Measurements from ENCODE around the gene KIT. TPM values are rescaled to one million over a fixed set of nuclear protein-coding genes. Genes with fewer than 3 reads are reported as not detected.

Gene KIT
- total and polyA plus RNA-seq, 2 of the 4 experiments (the other 2 are of a cell fraction), result 3.3 to 5.9 TPM

DNA sequence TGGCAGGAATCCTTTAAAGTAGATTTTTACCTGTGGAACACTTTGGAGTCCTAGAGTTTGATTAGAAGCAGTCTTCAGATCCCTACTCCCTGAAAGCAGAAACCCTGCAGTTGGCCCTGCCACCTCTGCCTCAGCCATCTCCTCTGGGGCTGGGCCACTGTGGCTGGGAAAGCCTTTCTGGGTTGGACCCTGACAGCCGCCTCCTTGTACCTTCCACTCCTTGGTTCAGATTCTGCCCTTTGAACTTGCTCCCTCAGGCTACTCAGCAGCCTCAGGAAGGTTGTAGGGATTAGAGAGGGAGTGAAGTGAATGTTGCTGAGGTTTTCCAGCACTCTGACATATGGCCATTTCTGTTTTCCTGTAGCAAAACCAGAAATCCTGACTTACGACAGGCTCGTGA lies 65.5 kb downstream of the KIT start:
- in situ Hi-C loops (cut with MboI; ENCODE audit: low sequenced_read_pairs), result no loop called here
- no peak for DNase-seq
- no TSS peak for BruUV-seq (replicated peaks)

More for the DNA sequence above, 65.5 kb downstream of the KIT start:
- Histone ChIP-seq H3K56ac (ENCODE audit: extremely low read depth, insufficient read depth, low read length) (no peak overlapping the region), H3K4ac (ENCODE audit: low read depth, low read length) (no peak overlapping the region), H3K23ac (ENCODE audit: low read depth, low read length) (no peak overlapping the region), H3K9me1 (ENCODE audit: insufficient read depth, low read length) (peaks cover 5% of the 10 kb centered on the region), H4K5ac (ENCODE audit: low read depth, low read length) (no peak overlapping the region), H2AK5ac (ENCODE audit: low read depth, low read length) (no peak overlapping the region), H3K4me1 (ENCODE audit: control insufficient read depth, insufficient read depth, low read length) (peaks cover 2% of the 10 kb centered on the region), H4K8ac (ENCODE audit: low read depth in 2 of 2, low read length in 2 of 2) (no peak overlapping the region), H3K14ac (replicated peaks; ENCODE audit: low read depth, low read length) (no peak overlapping the region), H2AK9ac (replicated peaks; ENCODE audit: low read depth, low read length, poor library complexity) (no peak overlapping the region), H3K27ac (ENCODE audit: insufficient read depth, low read length) (no peak overlapping the region), H2BK5ac (ENCODE audit: low read depth, low read length, poor library complexity, severe bottlenecking) (no peak overlapping the region), H3K36me3 (ENCODE audit: control insufficient read depth, insufficient read depth, low read length) (peaks cover 5% of the 10 kb centered on the region), H3K9ac (ENCODE audit: low read depth, low read length) (no peak overlapping the region), H3K4me2 (ENCODE audit: low read depth, low read length) (no peak overlapping the region), H2BK120ac (ENCODE audit: low read depth, low read length) (no peak overlapping the region), H3K9me3 (ENCODE audit: control insufficient read depth, insufficient read depth, low read length) (no peaks in the 10 kb centered on the region), H2AFZ (replicated peaks; ENCODE audit: low read length, poor library complexity) (no peak overlapping the region), H4K91ac (ENCODE audit: insufficient read depth, low read depth, low read length) (no peak overlapping the region), H3K18ac (ENCODE audit: low read depth, low read length) (no peak overlapping the region), H4K20me1 (ENCODE audit: insufficient read depth, low read length) (no peaks in the 10 kb centered on the region), H2BK20ac (ENCODE audit: low read depth, low read length) (no peak overlapping the region), H3K4me3 (ENCODE audit: insufficient read depth, low read depth, low read length) (no peak overlapping the region), H2BK15ac (ENCODE audit: low read depth, low read length) (no peak overlapping the region), H3K27me3 (ENCODE audit: control insufficient read depth, insufficient read depth, low read length) (no peaks in the 10 kb centered on the region), H3K79me1 (ENCODE audit: low read depth in 1 of 2, low read length in 2 of 2) (no peaks in the 10 kb centered on the region)
- ATAC-seq (ENCODE audit: low read depth), result no peak
- TF ChIP-seq, protein P1, sequence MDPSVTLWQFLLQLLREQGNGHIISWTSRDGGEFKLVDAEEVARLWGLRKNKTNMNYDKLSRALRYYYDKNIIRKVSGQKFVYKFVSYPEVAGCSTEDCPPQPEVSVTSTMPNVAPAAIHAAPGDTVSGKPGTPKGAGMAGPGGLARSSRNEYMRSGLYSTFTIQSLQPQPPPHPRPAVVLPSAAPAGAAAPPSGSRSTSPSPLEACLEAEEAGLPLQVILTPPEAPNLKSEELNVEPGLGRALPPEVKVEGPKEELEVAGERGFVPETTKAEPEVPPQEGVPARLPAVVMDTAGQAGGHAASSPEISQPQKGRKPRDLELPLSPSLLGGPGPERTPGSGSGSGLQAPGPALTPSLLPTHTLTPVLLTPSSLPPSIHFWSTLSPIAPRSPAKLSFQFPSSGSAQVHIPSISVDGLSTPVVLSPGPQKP (IDR thresholded peaks at IDR 0.05; ENCODE audit: borderline replicate concordance, low read depth, low read length), result no peak
- TF ChIP-seq MAFK (IDR thresholded peaks at IDR 0.05; ENCODE audit: low read depth, low read length) (no peak), RCOR1 (IDR thresholded peaks at IDR 0.05; ENCODE audit: insufficient replicate concordance, low read length) (no peak), SMC3 (IDR thresholded peaks at IDR 0.05; ENCODE audit: low read depth, low read length) (no peak), RAD21 (IDR thresholded peaks at IDR 0.05; ENCODE audit: low read length) (no peak), NFE2L2 (IDR thresholded peaks at IDR 0.05; ENCODE audit: low read depth, low read length) (no peak), RFX5 (IDR thresholded peaks at IDR 0.05; ENCODE audit: low read depth, low read length) (no peak), FOS (IDR thresholded peaks at IDR 0.05; ENCODE audit: low read depth, low read length) (no peak), MXI1 (IDR thresholded peaks at IDR 0.05; ENCODE audit: borderline replicate concordance, low read depth, low read length) (no peak), CHD1 (IDR thresholded peaks at IDR 0.05; ENCODE audit: low read depth, low read length) (no peak), CEBPB (IDR thresholded peaks at IDR 0.05; ENCODE audit: low read depth, low read length) (no peak), MAZ (IDR thresholded peaks at IDR 0.05; ENCODE audit: borderline replicate concordance, low read depth, low read length) (no peak), CTCF (conservative IDR thresholded peaks at IDR 0.05; ENCODE audit: low read depth, low read length) (no peak)
- intact Hi-C loops (cut with micrococcal nuclease), result no loop called here
- 81% methylated on average over 2 of the region's 3 CpGs; no CpG with 5 or more reads in 1 of the 2 experiments for WGBS, 2 experiments (ENCODE audit: extremely low coverage in 2 of 2, insufficient read length in 1 of 2)
- ChIA-PET POLR2A (ENCODE audit: unreplicated experiment) (no interaction called here), CTCF (no interaction called here)
- dilution Hi-C loops (cut with HindIII; ENCODE audit: low sequenced_read_pairs, unreplicated experiment), result no loop called here

Data from IMR-90 (cell line).